A549 (cell line): ENCODE results near the gene MMP25. TPM values are rescaled to one million over a fixed set of nuclear protein-coding genes. Genes with fewer than 3 reads are reported as not detected.

ENCODE experiments used
- ATAC-seq, 2 experiments: fragments of 200-7000 bp in 1 of 2; fragments of >200 bp in 1 of 2; cut with Nextera tagmentation in 1 of 2; cut with Tn5 transposase in 1 of 2; 3 replicates each; pipeline versions ENCODE4 v1.8.0 to v1.9.1; 2018 to 2020; ENCODE audit warnings: mild to moderate bottlenecking in 1 of 2, moderate library complexity in 1 of 2
- CTCF ChIA-PET: fragments of 300-600 bp; sonication (Branson Sonifier 250); formaldehyde crosslinking; extraction: SDS; loops from one replicate; lab custom pipeline; 2021; ENCODE audit warnings: antibody characterized with exemption, inconsistent platforms; lab: Yijun Ruan, JAX
- POLR2A ChIA-PET: fragments of 350-600 bp; formaldehyde crosslinking; extraction: SDS; loops from one replicate; lab custom pipeline; 2021; ENCODE audit warnings: antibody characterized with exemption, inconsistent platforms; lab: Yijun Ruan, JAX
- DNase-seq, 2 experiments: peaks; one replicate each; pipeline versions ENCODE4 v3.0.0 to v3.0.0-alpha.2; 2011 to 2016; ENCODE audit warnings: low read depth in 1 of 2, low spot score in 1 of 2
- FAIRE-seq: peaks from 2 replicates; lab custom pipeline; 2011; peaks lifted over from hg19 to GRCh38; lab: Jason Lieb, UNC
- H3K27ac ChIP-seq, 2 experiments: fragments of >200 bp; sonication (Bioruptor Twin); formaldehyde crosslinking; 3 replicates each; pipeline ENCODE4 v1.5.1; 2016 to 2017
- H3K4me1 ChIP-seq: fragments of >200 bp; sonication (Bioruptor Twin); formaldehyde crosslinking; 3 replicates; pipeline ENCODE4 v1.6.1; 2016
- H3K4me2 ChIP-seq: fragments of >200 bp; sonication (Bioruptor Twin); formaldehyde crosslinking; 3 replicates; pipeline ENCODE4 v1.6.1; 2016
- H3K4me3 ChIP-seq: fragments of >200 bp; sonication (Bioruptor Twin); formaldehyde crosslinking; 3 replicates; pipeline ENCODE4 v1.5.1; 2016
- H3K9me3 ChIP-seq: fragments of >200 bp; sonication (Bioruptor Twin); formaldehyde crosslinking; 3 replicates; pipeline ENCODE4 v1.6.1; 2016
- CHD4 ChIP-seq: fragments of 200-600 bp; sonication (generic); IDR thresholded peaks from 2 replicates; pipeline ENCODE4 v1.6.1; 2016; ENCODE audit warnings: antibody characterized with exemption, mild to moderate bottlenecking, borderline replicate concordance
- EHF ChIP-seq: fragments of 250-450 bp; sonication (Bioruptor Pico); IDR thresholded peaks from 2 replicates; pipeline ENCODE4 v1.5.0; 2020; ENCODE audit warnings: mild to moderate bottlenecking
- EP300 ChIP-seq, 2 experiments: fragments of >200 bp; sonication (Bioruptor Twin); formaldehyde crosslinking; IDR thresholded peaks; 2 replicates in 1 of 2; 3 replicates in 1 of 2; pipeline ENCODE4 v1.6.1; 2016 to 2017
- ESRRA ChIP-seq: fragments of 150-350 bp; IDR thresholded peaks from 2 replicates; pipeline ENCODE4 v1.6.1; 2014; ENCODE audit warnings: mild to moderate bottlenecking, low read length, borderline replicate concordance
- FOSL2 ChIP-seq, 2 experiments: fragments of 450-650 bp in 1 of 2; fragments of >200 bp in 1 of 2; sonication (Bioruptor Twin) in 1 of 2; formaldehyde crosslinking; IDR thresholded peaks; 2 replicates each; pipeline versions ENCODE4 v1.5.0 to v1.6.1; 2016 to 2020; ENCODE audit warnings: mild to moderate bottlenecking in 1 of 2, moderate library complexity in 1 of 2
- HDAC2 ChIP-seq: fragments of 200-600 bp; sonication (generic); IDR thresholded peaks from 2 replicates; pipeline ENCODE4 v1.6.1; 2016
- HEYL ChIP-seq: fragments of 250-450 bp; sonication (Bioruptor Pico); IDR thresholded peaks from 2 replicates; pipeline ENCODE4 v1.8.0; 2021; ENCODE audit warnings: mild to moderate bottlenecking, moderate library complexity
- HOXB5 ChIP-seq: fragments of 250-450 bp; sonication (Bioruptor Pico); IDR thresholded peaks from 2 replicates; pipeline ENCODE4 v1.5.0; 2020; ENCODE audit warnings: mild to moderate bottlenecking, moderate library complexity
- JUN ChIP-seq, 2 experiments: fragments of >200 bp; sonication (Bioruptor Twin); formaldehyde crosslinking; IDR thresholded peaks; 2 replicates in 1 of 2; 3 replicates in 1 of 2; pipeline ENCODE4 v1.6.1; 2016 to 2017
- JUNB ChIP-seq: fragments of >200 bp; sonication (Bioruptor Twin); formaldehyde crosslinking; IDR thresholded peaks from 2 replicates; pipeline ENCODE4 v1.6.1; 2016
- MYC ChIP-seq: IDR thresholded peaks from 2 replicates; pipeline ENCODE4 v1.6.1; 2012; ENCODE audit warnings: mild to moderate bottlenecking, inconsistent platforms, low read length, improper control_type of control experiment, borderline replicate concordance
- NFE2L2 ChIP-seq: fragments of 150-350 bp; conservative IDR thresholded peaks from 2 replicates; pipeline ENCODE4 v1.6.1; 2014; ENCODE audit warnings: low read length
- PHF8 ChIP-seq: fragments of 200-600 bp; sonication (generic); IDR thresholded peaks from 2 replicates; pipeline ENCODE4 v1.6.1; 2016; ENCODE audit warnings: low read depth, mild to moderate bottlenecking, antibody characterized with exemption, moderate library complexity, borderline replicate concordance
- POLR2A ChIP-seq: IDR thresholded peaks from 2 replicates; pipeline ENCODE4 v1.6.1; 2012; ENCODE audit warnings: mild to moderate bottlenecking, low read length
- RAD21 ChIP-seq, 2 experiments: fragments of >200 bp in 1 of 2; sonication (Bioruptor Twin) in 1 of 2; formaldehyde crosslinking in 1 of 2; IDR thresholded peaks in 1 of 2; conservative IDR thresholded peaks in 1 of 2; 2 replicates in 1 of 2; 3 replicates in 1 of 2; pipeline ENCODE4 v1.6.1; 2012 to 2018; ENCODE audit warnings: inconsistent platforms in 1 of 2
- SMC3 ChIP-seq: fragments of >200 bp; sonication (Bioruptor Twin); formaldehyde crosslinking; IDR thresholded peaks from 3 replicates; pipeline ENCODE4 v1.6.1; 2018; ENCODE audit warnings: inconsistent platforms
- SREBF2 ChIP-seq: fragments of 450-650 bp; IDR thresholded peaks from 2 replicates; pipeline ENCODE4 v1.6.1; 2014; ENCODE audit warnings: mild to moderate bottlenecking, moderate library complexity
- TP53 ChIP-seq: fragments of 250-450 bp; sonication (Bioruptor Pico); IDR thresholded peaks from 2 replicates; pipeline ENCODE4 v1.5.0; 2021; ENCODE audit warnings: mild to moderate bottlenecking, moderate library complexity
- WGBS: methylation state at CpG from one replicate; pipeline ENCODE4 v1.1.6; 2017; ENCODE audit errors: missing lambda C conversion rate; 5-methylcytosine and 5-hydroxymethylcytosine counted together
- polyA plus RNA-seq, 4 experiments: library from polyadenylated mRNA; depleted of rRNA in 3 of 4; stranded (reverse); fragments of >200 nt; fragmentation: RNase III in 1 of 4; extraction: RNeasy Plus Mini Kit Qiagen cat#74134 plus additional on column Dnase treatment in 1 of 4; gene quantifications; 2 replicates in 3 of 4; 3 replicates in 1 of 4; pipeline ENCODE4 v1.2.3, GENCODE V29; 2011 to 2017
- TF ChIP-seq, protein P1 (sequence below): fragments of >200 bp; sonication (Bioruptor Twin); formaldehyde crosslinking; IDR thresholded peaks from 3 replicates; pipeline ENCODE4 v1.6.1; 2016
- TF ChIP-seq, protein P2 (sequence below): fragments of >200 bp; sonication (Bioruptor Twin); formaldehyde crosslinking; IDR thresholded peaks from 3 replicates; pipeline ENCODE4 v1.5.1; 2016
- TF ChIP-seq, protein P3 (sequence below): IDR thresholded peaks from 2 replicates; pipeline ENCODE4 v1.6.1; 2012; ENCODE audit warnings: low read depth, borderline replicate concordance
- TF ChIP-seq, protein P4 (sequence below): IDR thresholded peaks from 2 replicates; pipeline ENCODE4 v1.6.1; 2012
- TF ChIP-seq, protein P5 (sequence below): IDR thresholded peaks from 2 replicates; pipeline ENCODE4 v1.6.1; 2012

MMP25 gene
- polyA plus RNA-seq, 2 of the 4 experiments (the other 2 are of a cell fraction): 0.04 to 0.31 TPM

DNA sequence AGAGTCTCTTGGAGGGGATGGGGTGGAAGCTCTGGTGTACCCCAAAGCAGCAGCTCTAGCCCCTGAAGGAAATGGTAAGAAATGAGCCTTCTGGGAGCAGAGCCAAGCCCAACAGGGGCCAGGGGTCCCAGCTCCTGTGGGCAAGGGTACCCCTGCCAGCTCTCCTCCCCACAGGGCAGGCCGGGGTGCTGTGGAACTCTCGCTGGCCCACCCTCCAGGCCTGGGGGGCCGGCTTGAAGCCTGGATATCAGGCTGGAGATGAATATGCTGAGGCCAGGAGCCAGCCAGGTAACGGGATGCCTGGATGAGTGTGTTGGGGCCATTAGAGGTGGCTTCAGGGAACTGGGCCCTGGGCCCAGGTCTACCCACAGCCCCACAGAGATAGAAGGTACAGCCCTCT lies 45.8 kb upstream of the MMP25 start (continued):
- TF ChIP-seq, protein P1, sequence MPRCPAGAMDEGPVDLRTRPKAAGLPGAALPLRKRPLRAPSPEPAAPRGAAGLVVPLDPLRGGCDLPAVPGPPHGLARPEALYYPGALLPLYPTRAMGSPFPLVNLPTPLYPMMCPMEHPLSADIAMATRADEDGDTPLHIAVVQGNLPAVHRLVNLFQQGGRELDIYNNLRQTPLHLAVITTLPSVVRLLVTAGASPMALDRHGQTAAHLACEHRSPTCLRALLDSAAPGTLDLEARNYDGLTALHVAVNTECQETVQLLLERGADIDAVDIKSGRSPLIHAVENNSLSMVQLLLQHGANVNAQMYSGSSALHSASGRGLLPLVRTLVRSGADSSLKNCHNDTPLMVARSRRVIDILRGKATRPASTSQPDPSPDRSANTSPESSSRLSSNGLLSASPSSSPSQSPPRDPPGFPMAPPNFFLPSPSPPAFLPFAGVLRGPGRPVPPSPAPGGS: no peak
- TF ChIP-seq SMC3 (no peak), FOSL2 (IDR thresholded peaks at IDR 0.05) (no peak), FOSL2 (CRISPR knock-in tag; IDR thresholded peaks at IDR 0.05) (no peak), HDAC2 (no peak), PHF8 (no peak), MYC (no peak)

DNA sequence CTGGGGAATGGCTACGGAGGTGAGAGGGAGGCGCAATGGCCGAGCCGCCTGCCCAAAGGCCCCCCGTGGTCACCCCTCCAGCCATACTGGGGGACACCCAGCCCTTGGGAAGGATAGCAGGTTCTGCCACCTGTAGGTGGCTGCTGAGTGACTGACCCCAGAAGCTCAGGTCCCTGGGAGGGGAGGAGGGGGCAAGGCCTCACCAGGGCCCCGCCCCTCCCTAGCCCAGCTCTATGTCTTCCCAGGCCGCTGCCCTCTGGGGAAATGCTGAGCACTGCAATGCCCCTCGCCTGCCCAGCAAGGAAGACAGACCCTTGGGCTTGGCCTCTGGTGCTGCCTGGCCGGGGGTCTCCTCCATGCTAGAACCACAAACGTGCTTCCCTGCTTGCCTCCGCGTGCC lies 45.0 kb upstream of the MMP25 start:
- no peak for TF ChIP-seq SMC3
- no peak for TF ChIP-seq ESRRA
- TF ChIP-seq RAD21 (conservative IDR thresholded peaks at IDR 0.05 in 1 of 2, IDR thresholded peaks at IDR 0.05 in 1 of 2): no peak
- no peak for TF ChIP-seq SREBF2
- no peak for TF ChIP-seq EHF (CRISPR knock-in tag)
- TF ChIP-seq, protein P2, sequence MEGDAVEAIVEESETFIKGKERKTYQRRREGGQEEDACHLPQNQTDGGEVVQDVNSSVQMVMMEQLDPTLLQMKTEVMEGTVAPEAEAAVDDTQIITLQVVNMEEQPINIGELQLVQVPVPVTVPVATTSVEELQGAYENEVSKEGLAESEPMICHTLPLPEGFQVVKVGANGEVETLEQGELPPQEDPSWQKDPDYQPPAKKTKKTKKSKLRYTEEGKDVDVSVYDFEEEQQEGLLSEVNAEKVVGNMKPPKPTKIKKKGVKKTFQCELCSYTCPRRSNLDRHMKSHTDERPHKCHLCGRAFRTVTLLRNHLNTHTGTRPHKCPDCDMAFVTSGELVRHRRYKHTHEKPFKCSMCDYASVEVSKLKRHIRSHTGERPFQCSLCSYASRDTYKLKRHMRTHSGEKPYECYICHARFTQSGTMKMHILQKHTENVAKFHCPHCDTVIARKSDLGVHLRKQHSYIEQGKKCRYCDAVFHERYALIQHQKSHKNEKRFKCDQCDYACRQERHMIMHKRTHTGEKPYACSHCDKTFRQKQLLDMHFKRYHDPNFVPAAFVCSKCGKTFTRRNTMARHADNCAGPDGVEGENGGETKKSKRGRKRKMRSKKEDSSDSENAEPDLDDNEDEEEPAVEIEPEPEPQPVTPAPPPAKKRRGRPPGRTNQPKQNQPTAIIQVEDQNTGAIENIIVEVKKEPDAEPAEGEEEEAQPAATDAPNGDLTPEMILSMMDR: no peak
- TF ChIP-seq, protein P3, sequence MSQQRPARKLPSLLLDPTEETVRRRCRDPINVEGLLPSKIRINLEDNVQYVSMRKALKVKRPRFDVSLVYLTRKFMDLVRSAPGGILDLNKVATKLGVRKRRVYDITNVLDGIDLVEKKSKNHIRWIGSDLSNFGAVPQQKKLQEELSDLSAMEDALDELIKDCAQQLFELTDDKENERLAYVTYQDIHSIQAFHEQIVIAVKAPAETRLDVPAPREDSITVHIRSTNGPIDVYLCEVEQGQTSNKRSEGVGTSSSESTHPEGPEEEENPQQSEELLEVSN: no peak
- TF ChIP-seq, protein P4, sequence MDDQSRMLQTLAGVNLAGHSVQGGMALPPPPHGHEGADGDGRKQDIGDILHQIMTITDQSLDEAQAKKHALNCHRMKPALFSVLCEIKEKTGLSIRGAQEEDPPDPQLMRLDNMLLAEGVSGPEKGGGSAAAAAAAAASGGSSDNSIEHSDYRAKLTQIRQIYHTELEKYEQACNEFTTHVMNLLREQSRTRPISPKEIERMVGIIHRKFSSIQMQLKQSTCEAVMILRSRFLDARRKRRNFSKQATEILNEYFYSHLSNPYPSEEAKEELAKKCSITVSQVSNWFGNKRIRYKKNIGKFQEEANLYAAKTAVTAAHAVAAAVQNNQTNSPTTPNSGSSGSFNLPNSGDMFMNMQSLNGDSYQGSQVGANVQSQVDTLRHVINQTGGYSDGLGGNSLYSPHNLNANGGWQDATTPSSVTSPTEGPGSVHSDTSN: no peak
- no peak for FAIRE-seq
- no peak for DNase-seq
- ATAC-seq: no peak
- Histone ChIP-seq H3K27ac (no peak overlapping the region), H3K4me3 (no peak overlapping the region), H3K4me1 (peaks cover 15% of the 10 kb centered on the region; the same call in 2 of the 3 replicates), H3K4me2 (no peak overlapping the region), H3K9me3 (no peaks in the 10 kb centered on the region)
- CTCF ChIA-PET: interaction anchor here (0.9 to 14.8 kb wide), 9 partner anchors 9 to 57 kb away, joined by 3 to 214 read pairs (median 4); partner anchors contain the start of genes CLDN6, HCFC1R1, PKMYT1 and THOC6
- 85% methylated on average over 10 of the region's 12 CpGs for WGBS
- POLR2A ChIA-PET: interaction anchor here (9.6 kb wide), 1 partner anchor 20 kb away, joined by 107 read pairs; the partner anchor contains the start of genes HCFC1R1, THOC6 and TNFRSF12A

DNA sequence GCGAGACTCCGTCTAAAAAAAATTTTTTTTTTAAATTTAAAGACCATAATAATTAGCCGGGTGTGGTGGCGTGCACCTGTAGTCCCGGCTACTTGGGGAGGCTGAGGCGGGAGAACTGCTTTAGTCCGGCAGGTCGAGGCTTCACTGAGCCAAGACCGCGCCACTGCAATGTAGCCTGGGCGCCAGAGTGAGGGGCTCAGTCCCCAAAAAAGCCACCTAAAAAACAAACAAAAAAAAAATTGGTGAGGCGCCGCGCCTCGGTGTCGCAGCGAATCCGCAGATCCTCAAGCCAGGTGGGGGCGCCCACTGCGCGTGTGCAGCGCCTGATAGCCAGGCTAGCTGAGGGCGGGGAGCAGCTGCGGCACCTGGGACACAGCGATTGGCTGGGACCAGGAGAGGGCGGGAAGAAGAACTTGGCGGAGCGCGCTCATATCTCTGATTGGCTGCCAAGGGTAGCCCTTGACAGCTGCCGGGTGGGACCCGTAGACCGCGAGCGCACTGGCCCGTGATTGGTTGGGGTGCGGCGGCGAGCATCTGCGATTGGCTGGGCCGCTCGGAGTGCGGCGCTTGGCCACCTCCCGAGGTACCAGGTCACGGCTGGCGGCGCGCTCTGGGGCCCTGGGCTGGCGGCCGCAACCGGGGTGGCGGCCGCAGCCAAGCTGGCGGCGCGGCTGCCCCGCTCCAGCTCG lies 42.6 kb upstream of the MMP25 start:
- peak; percentile 99 to 100 for DNase-seq
- H3K4me3 ChIP-seq: peak overlapping the region; percentile 65
- peak; percentile 96 to 98 for ATAC-seq
- H3K27ac ChIP-seq: peak overlapping the region; percentile 76 to 87; a peak in 5 of 6 replicates
- H3K4me2 ChIP-seq: peak overlapping the region; percentile 100
- 9% methylated on average over 42 of the region's 58 CpGs for WGBS
- ChIA-PET CTCF (interaction anchor here (0.6 to 14.8 kb wide), 25 partner anchors 8 to 1278 kb away, joined by 3 to 214 read pairs (median 4); partner anchors contain the start of genes CLDN6, HCFC1R1, THOC6 and TNFRSF12A), POLR2A (interaction anchor here (1.7 to 9.6 kb wide), 2 partner anchors 18 to 25 kb away, joined by 7 to 107 read pairs; partner anchors contain the start of genes HCFC1R1, THOC6 and TNFRSF12A)
- peak; percentile 88 for FAIRE-seq
- no peaks in the 10 kb centered on the region for H3K9me3 ChIP-seq
- H3K4me1 ChIP-seq: peaks cover 15% of the 10 kb centered on the region; the same call in 2 of the 3 replicates
- TF ChIP-seq, protein P4: peak; percentile 76
- TF ChIP-seq, protein P5, sequence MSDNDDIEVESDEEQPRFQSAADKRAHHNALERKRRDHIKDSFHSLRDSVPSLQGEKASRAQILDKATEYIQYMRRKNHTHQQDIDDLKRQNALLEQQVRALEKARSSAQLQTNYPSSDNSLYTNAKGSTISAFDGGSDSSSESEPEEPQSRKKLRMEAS: peak; percentile 58; the same call in 1 of the 2 replicates
- TF ChIP-seq EP300 (IDR thresholded peaks at IDR 0.05) (no peak), HOXB5 (CRISPR knock-in tag) (no peak), HEYL (CRISPR knock-in tag) (no peak), RAD21 (conservative IDR thresholded peaks at IDR 0.05 in 1 of 2, IDR thresholded peaks at IDR 0.05 in 1 of 2) (peak; percentile 74 to 85), NFE2L2 (no peak), SMC3 (peak; percentile 62), POLR2A (0 out of 2 replicates have a peak, but pooled peaks have one; percentile 26), JUNB (no peak), JUN (IDR thresholded peaks at IDR 0.05) (no peak), CHD4 (no peak), TP53 (CRISPR knock-in tag) (no peak)
- TF ChIP-seq, protein P2: peak; percentile 71
